WTC11 (cell line): ENCODE measurements around the gene S100A5. TPM values are rescaled to one million over a fixed set of nuclear protein-coding genes. Genes with fewer than 3 reads are reported as not detected.
"Not testable (repeated sequence)": the region's sequence is repeated elsewhere in the genome, so short reads cannot be mapped to it uniquely, and the experiment has no call there.

ENCODE experiments used
- ATAC-seq: fragments of 200-7000 bp; cut with Tn5 transposase; 2 replicates; pipeline ENCODE4 v1.10.0; 2021; ENCODE audit warnings: mild to moderate bottlenecking, moderate library complexity
- CTCF ChIA-PET: fragments of 300-600 bp; sonication (Branson Sonifier 250); formaldehyde crosslinking; loops from one replicate; lab custom pipeline; 2021; ENCODE audit warnings: antibody characterized with exemption; lab: Charles Lee
- POLR2A ChIA-PET: fragments of 350-600 bp; sonication (Branson Sonifier 250); formaldehyde crosslinking; loops from one replicate; lab custom pipeline; 2021; ENCODE audit warnings: antibody characterized with exemption; lab: Charles Lee
- DNase-seq: peaks from one replicate; pipeline ENCODE4 v3.0.0; 2021; ENCODE audit warnings: low spot score
- H3K27ac Mint-ChIP-seq: 2 replicates; pipeline ENCODE4 v1.8.0; 2021; ENCODE audit warnings: mixed read lengths
- H3K27me3 Mint-ChIP-seq: 2 replicates; pipeline ENCODE4 v1.8.0; 2021; ENCODE audit warnings: low read depth, mild to moderate bottlenecking, moderate library complexity, mixed read lengths
- H3K36me3 Mint-ChIP-seq: 2 replicates; pipeline ENCODE4 v1.8.0; 2021; ENCODE audit warnings: mixed read lengths
- H3K4me1 Mint-ChIP-seq: 2 replicates; pipeline ENCODE4 v1.8.0; 2022; ENCODE audit warnings: mixed read lengths
- H3K4me3 Mint-ChIP-seq: 2 replicates; pipeline ENCODE4 v1.8.0; 2021; ENCODE audit warnings: mild to moderate bottlenecking, moderate library complexity, mixed read lengths
- H3K9me3 Mint-ChIP-seq: 2 replicates; pipeline ENCODE4 v1.8.0; 2021; ENCODE audit warnings: mixed read lengths
- AFF4 ChIP-seq: sonication (generic); formaldehyde crosslinking; IDR thresholded peaks from 2 replicates; pipeline ENCODE4 v1.8.1; 2023; ENCODE audit warnings: mild to moderate bottlenecking, missing genetic modification reagents, borderline replicate concordance
- ATF2 ChIP-seq: sonication (generic); formaldehyde crosslinking; IDR thresholded peaks from 2 replicates; pipeline ENCODE4 v1.8.1; 2022; ENCODE audit warnings: low read depth, missing genetic modification reagents, borderline replicate concordance
- ATF3 ChIP-seq: sonication (generic); formaldehyde crosslinking; conservative IDR thresholded peaks from 2 replicates; pipeline ENCODE4 v1.8.1; 2022; ENCODE audit warnings: mild to moderate bottlenecking, missing genetic modification reagents
- E2F4 ChIP-seq: sonication (generic); formaldehyde crosslinking; IDR thresholded peaks from 2 replicates; pipeline ENCODE4 v1.8.1; 2022; ENCODE audit warnings: low read depth, mild to moderate bottlenecking, moderate library complexity, missing genetic modification reagents, borderline replicate concordance
- EMX1 ChIP-seq: fragments of 250-450 bp; sonication (Bioruptor Pico); IDR thresholded peaks from 2 replicates; pipeline ENCODE4 v1.8.0; 2021; ENCODE audit warnings: mild to moderate bottlenecking
- ERG ChIP-seq: fragments of 250-450 bp; sonication (Bioruptor Pico); IDR thresholded peaks from 2 replicates; pipeline ENCODE4 v1.8.0; 2021; ENCODE audit warnings: mild to moderate bottlenecking
- ETV6 ChIP-seq: sonication (generic); formaldehyde crosslinking; IDR thresholded peaks from 2 replicates; pipeline ENCODE4 v1.8.1; 2022; ENCODE audit warnings: mild to moderate bottlenecking, missing genetic modification reagents
- FOXJ3 ChIP-seq: sonication (generic); formaldehyde crosslinking; IDR thresholded peaks from 2 replicates; pipeline ENCODE4 v1.9.0; 2021; ENCODE audit warnings: missing genetic modification reagents, mild to moderate bottlenecking, borderline replicate concordance
- GABPB1 ChIP-seq: sonication (generic); formaldehyde crosslinking; IDR thresholded peaks from 2 replicates; pipeline ENCODE4 v1.8.1; 2023; ENCODE audit warnings: mild to moderate bottlenecking, missing genetic modification reagents
- JUN ChIP-seq: sonication (generic); formaldehyde crosslinking; IDR thresholded peaks from 2 replicates; pipeline ENCODE4 v1.8.0; 2023; ENCODE audit warnings: mild to moderate bottlenecking, missing genetic modification reagents
- MLX ChIP-seq: sonication (generic); formaldehyde crosslinking; IDR thresholded peaks from 2 replicates; pipeline ENCODE4 v1.8.1; 2023; ENCODE audit warnings: mild to moderate bottlenecking, missing genetic modification reagents, moderate library complexity
- MYBL2 ChIP-seq: sonication (generic); formaldehyde crosslinking; IDR thresholded peaks from 2 replicates; pipeline ENCODE4 v1.8.1; 2023; ENCODE audit warnings: mild to moderate bottlenecking, moderate library complexity, missing genetic modification reagents
- NFATC4 ChIP-seq: fragments of 250-450 bp; sonication (Bioruptor Pico); IDR thresholded peaks from 2 replicates; pipeline ENCODE4 v1.9.0; 2021; ENCODE audit warnings: mild to moderate bottlenecking
- STAT6 ChIP-seq: sonication (generic); formaldehyde crosslinking; conservative IDR thresholded peaks from 2 replicates; pipeline ENCODE4 v1.8.1; 2023; ENCODE audit warnings: mild to moderate bottlenecking, low read depth, missing genetic modification reagents, moderate library complexity
- USF2 ChIP-seq: sonication (generic); formaldehyde crosslinking; IDR thresholded peaks from 2 replicates; pipeline ENCODE4 v1.8.1; 2023; ENCODE audit warnings: mild to moderate bottlenecking, missing genetic modification reagents, moderate library complexity
- ZNF263 ChIP-seq: sonication (generic); formaldehyde crosslinking; IDR thresholded peaks from 2 replicates; pipeline ENCODE4 v1.8.1; 2022; ENCODE audit warnings: low read depth, mild to moderate bottlenecking, moderate library complexity, missing genetic modification reagents
- ZNF317 ChIP-seq: sonication (generic); formaldehyde crosslinking; IDR thresholded peaks from 2 replicates; pipeline ENCODE4 v1.8.1; 2023; ENCODE audit warnings: low read depth, mild to moderate bottlenecking, moderate library complexity, missing genetic modification reagents, borderline replicate concordance
- ZNF416 ChIP-seq: fragments of 250-450 bp; sonication (Bioruptor Pico); IDR thresholded peaks from 2 replicates; pipeline ENCODE4 v1.9.0; 2021; ENCODE audit warnings: mild to moderate bottlenecking, inconsistent platforms
- total RNA-seq: library from RNA; stranded (reverse); gene quantifications from 3 replicates; pipeline ENCODE4 v1.2.3, GENCODE V29; 2021

Gene S100A5
- total RNA-seq, 1 experiment from 2014 or later = not detected

- H3K27me3 Mint-ChIP-seq, ATAC-seq, POLR2A ChIA-PET, H3K9me3 Mint-ChIP-seq, H3K36me3 Mint-ChIP-seq, DNase-seq, H3K27ac Mint-ChIP-seq, H3K4me3 Mint-ChIP-seq: not testable (repeated sequence)
- peaks cover 15% of the 10 kb centered on the region for H3K4me1 Mint-ChIP-seq
- CTCF ChIA-PET = interaction anchor here (0.9 to 5.2 kb wide), 3 partner anchors 10 to 45 kb away, joined by 3 to 29 read pairs (median 3); partner anchors contain the start of genes S100A1 and S100A13
Observed at GRCh38 chr1:153582836-153583235, 42.1 kb upstream of the S100A5 start.

GRCh38 chr1:153578936-153579335, 38.2 kb upstream of the S100A5 start:
- Mint-ChIP-seq H3K36me3 (peaks cover 3% of the 10 kb centered on the region; the same call in 1 of the 2 replicates), H3K4me1 (peaks cover 18% of the 10 kb centered on the region), H3K4me3 (no peak overlapping the region), H3K9me3 (no peaks in the 10 kb centered on the region), H3K27me3 (0 out of 2 replicates have a peak, but pooled peaks cover 2% of the 10 kb centered on the region), H3K27ac (no peak overlapping the region)
- CTCF ChIA-PET = interaction anchor here (1.2 to 2.4 kb wide), 3 partner anchors 11 to 48 kb away, joined by 5 to 9 read pairs (median 6); partner anchors contain the start of genes S100A13 and S100A16
- POLR2A ChIA-PET = interaction anchor here (0.6 kb wide), 1 partner anchor 787 kb away, joined by 7 read pairs; no protein-coding TSS in a partner anchor
- DNase-seq (no peak), ATAC-seq (no peak)
- TF ChIP-seq MLX = no peak
- no peak for TF ChIP-seq USF2 (CRISPR knock-in tag)
- no peak for TF ChIP-seq ATF2
- no peak for TF ChIP-seq ZNF416 (CRISPR knock-in tag)
- no peak for TF ChIP-seq ATF3 (CRISPR knock-in tag)
- TF ChIP-seq NFATC4 (CRISPR knock-in tag) = no peak
- no peak for TF ChIP-seq EMX1 (CRISPR knock-in tag)
- TF ChIP-seq ERG (CRISPR knock-in tag) = no peak

GRCh38 chr1:153578490-153578889, 37.8 kb upstream of the S100A5 start:
- Mint-ChIP-seq H3K4me3 (no peak overlapping the region), H3K9me3 (no peaks in the 10 kb centered on the region), H3K36me3 (peaks cover 3% of the 10 kb centered on the region; the same call in 1 of the 2 replicates), H3K27me3 (0 out of 2 replicates have a peak, but pooled peaks cover 2% of the 10 kb centered on the region), H3K27ac (no peak overlapping the region), H3K4me1 (peaks cover 16% of the 10 kb centered on the region)
- ATAC-seq = no peak
- CTCF ChIA-PET = interaction anchor here (1.2 to 2.4 kb wide), 5 partner anchors 10 to 84 kb away, joined by 5 to 9 read pairs (median 6); partner anchors contain the start of genes CHTOP, S100A13 and S100A16
- POLR2A ChIA-PET = no interaction called here
- DNase-seq = no peak
- TF ChIP-seq ETV6 (CRISPR knock-in tag) = no peak
- TF ChIP-seq JUN (CRISPR knock-in tag) = no peak
- TF ChIP-seq MYBL2 = no peak
- no peak for TF ChIP-seq ZNF317 (CRISPR knock-in tag)
- no peak for TF ChIP-seq E2F4 (CRISPR knock-in tag)
- TF ChIP-seq GABPB1 (CRISPR knock-in tag) = no peak
- no peak for TF ChIP-seq AFF4 (CRISPR knock-in tag)
- no peak for TF ChIP-seq STAT6 (CRISPR knock-in tag)
- TF ChIP-seq FOXJ3 (CRISPR knock-in tag) = no peak
- no peak for TF ChIP-seq ZNF263 (CRISPR knock-in tag)
